WERI-Rb-1 (cell line): ENCODE measurements around the gene ASTE1.

Experiments
- DNase-seq: peaks from one replicate; pipeline ENCODE4 v3.0.0-alpha.2; 2020
- H3K27ac ChIP-seq: fragments of 250-450 bp; sonication (Bioruptor Pico); 2 replicates; pipeline ENCODE4 v1.5.1; 2020; ENCODE audit warnings: mild to moderate bottlenecking, moderate library complexity
- H3K27me3 ChIP-seq: fragments of 250-450 bp; sonication (Bioruptor Pico); 2 replicates; pipeline ENCODE4 v1.5.1; 2021; ENCODE audit warnings: mild to moderate bottlenecking, low read depth, moderate library complexity; ENCODE audit not compliant: insufficient read depth, severe bottlenecking
- H3K36me3 ChIP-seq: fragments of 250-450 bp; sonication (Bioruptor Pico); 2 replicates; pipeline ENCODE4 v1.5.1; 2020; ENCODE audit warnings: mild to moderate bottlenecking, moderate library complexity
- H3K4me3 ChIP-seq: 2 replicates; pipeline ENCODE4 v1.5.1; 2011; ENCODE audit warnings: low read depth, mild to moderate bottlenecking, control low read depth, low read length
- H3K9me3 ChIP-seq: fragments of 250-450 bp; sonication (Bioruptor Pico); 2 replicates; pipeline ENCODE4 v1.5.1; 2021; ENCODE audit warnings: mild to moderate bottlenecking, moderate library complexity; ENCODE audit not compliant: severe bottlenecking
- CTCF ChIP-seq: IDR thresholded peaks from 2 replicates; pipeline ENCODE4 v1.5.1; 2011; ENCODE audit warnings: low read depth, mild to moderate bottlenecking, control low read depth, inconsistent platforms, low read length

The ASTE1 gene

DNA sequence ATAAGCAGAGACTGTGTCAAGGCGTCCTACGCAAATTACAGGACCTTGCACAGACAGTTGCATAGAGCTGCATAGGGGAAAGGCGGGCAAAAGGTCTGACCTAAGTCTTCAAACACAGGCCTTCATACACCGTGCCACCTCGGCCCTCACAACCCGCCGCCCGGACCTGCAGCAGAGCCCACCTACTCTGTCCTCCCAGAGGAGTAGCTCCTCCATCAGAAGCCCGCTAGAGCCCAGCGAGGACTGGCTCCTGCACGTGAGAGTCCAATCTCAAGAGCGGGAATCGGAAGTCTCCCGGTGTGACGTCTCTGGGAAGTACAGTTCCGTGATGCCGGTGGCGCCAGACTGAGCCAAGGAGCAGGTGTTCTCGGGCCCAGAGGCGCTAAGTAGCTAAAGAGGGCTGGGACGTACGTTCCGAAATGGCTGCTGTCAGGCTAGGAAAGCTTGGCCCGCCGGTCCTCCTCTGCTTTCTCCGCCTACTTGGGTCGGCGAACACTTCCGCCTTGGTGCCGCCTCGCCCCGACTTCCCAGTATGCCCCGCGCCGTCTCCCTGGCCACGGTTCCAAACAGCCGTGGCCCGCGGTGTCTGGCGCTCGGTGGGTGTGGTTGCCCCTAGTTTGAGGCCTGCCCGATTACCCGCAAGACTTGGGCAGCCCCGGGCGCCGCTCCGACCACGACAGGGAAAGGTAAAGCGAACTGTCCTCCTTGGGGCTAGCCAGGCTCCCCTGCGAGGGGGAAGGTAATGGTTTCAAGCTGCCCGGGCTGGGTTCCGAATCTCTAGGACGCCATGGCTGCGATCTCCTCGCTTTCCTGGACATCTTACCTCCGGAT lies at the start of gene ASTE1, which contains the start of gene NEK11:
ASTE1 (minus strand) TSS at position 505 of the 831 bp plus-strand sequence. CDS start 1,519 bp downstream, outside the sequence.
NEK11 (plus strand) TSS at position 557 of the 831 bp plus-strand sequence. CDS start 2,832 bp downstream, outside the sequence.
- Histone ChIP-seq H3K9me3 (no peaks in the 10 kb centered on the region), H3K36me3 (peaks cover 8% of the 10 kb centered on the region), H3K4me3 (peak within 1 kb of the TSS; percentile 81), H3K27me3 (no peaks in the 10 kb centered on the region), H3K27ac (peak within 1 kb of the TSS; percentile 87)
- peak; percentile 93 for DNase-seq
- TF ChIP-seq CTCF = no peak

GRCh38 chr3:131075632-131076328 lies 49.2 kb upstream of the ASTE1 start:
- Histone ChIP-seq H3K36me3 (no peaks in the 10 kb centered on the region), H3K27me3 (no peaks in the 10 kb centered on the region)

GRCh38 chr3:131072845-131073244 lies 46.2 kb upstream of the ASTE1 start:
- no peak for TF ChIP-seq CTCF
- no peak overlapping the region for H3K4me3 ChIP-seq
- no peaks in the 10 kb centered on the region for H3K36me3 ChIP-seq
- no peaks in the 10 kb centered on the region for H3K9me3 ChIP-seq
- no peaks in the 10 kb centered on the region for H3K27me3 ChIP-seq
- H3K27ac ChIP-seq = no peak overlapping the region
- no peak for DNase-seq

More at GRCh38 chr3:131075632-131076328, 49.2 kb upstream of the ASTE1 start:
- Histone ChIP-seq H3K27ac (no peak overlapping the region), H3K9me3 (no peaks in the 10 kb centered on the region), H3K4me3 (no peak overlapping the region)
- TF ChIP-seq CTCF = no peak
- DNase-seq = no peak

GRCh38 chr3:131072099-131072559 lies 45.5 kb upstream of the ASTE1 start:
- Histone ChIP-seq H3K4me3 (no peak overlapping the region), H3K27ac (no peak overlapping the region), H3K36me3 (no peaks in the 10 kb centered on the region), H3K9me3 (no peaks in the 10 kb centered on the region), H3K27me3 (no peaks in the 10 kb centered on the region)
- DNase-seq = no peak
- TF ChIP-seq CTCF = no peak

DNA sequence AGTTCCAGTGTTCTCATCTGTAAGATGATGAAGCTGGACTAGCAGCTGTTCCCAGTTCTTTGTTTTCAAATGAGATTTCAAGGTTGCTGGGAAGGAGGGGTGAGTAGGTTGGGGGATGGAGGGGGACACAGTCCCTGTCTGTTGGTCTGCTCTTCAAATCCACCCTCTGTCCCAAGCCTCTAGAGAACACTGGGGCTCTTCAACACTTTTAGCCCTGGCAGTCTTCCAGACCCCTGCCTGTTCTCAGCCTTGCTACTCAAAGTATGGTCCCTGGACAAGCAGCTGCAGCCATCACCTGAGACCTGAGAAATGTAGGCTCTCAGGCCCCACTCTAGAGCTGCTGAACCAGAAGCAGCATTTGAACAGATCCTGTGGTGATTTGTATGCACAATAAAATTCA lies 41.4 kb upstream of the ASTE1 start:
- Histone ChIP-seq H3K36me3 (no peaks in the 10 kb centered on the region), H3K27me3 (no peaks in the 10 kb centered on the region), H3K4me3 (no peak overlapping the region), H3K9me3 (no peaks in the 10 kb centered on the region), H3K27ac (no peak overlapping the region)
- no peak for DNase-seq
- TF ChIP-seq CTCF = no peak
